ENCODE data around the gene DOC2B.
"Not testable (repeated sequence)": the region's sequence is repeated elsewhere in the genome, so short reads cannot be mapped to it uniquely, and the experiment has no call there.

DOC2B gene

DNA sequence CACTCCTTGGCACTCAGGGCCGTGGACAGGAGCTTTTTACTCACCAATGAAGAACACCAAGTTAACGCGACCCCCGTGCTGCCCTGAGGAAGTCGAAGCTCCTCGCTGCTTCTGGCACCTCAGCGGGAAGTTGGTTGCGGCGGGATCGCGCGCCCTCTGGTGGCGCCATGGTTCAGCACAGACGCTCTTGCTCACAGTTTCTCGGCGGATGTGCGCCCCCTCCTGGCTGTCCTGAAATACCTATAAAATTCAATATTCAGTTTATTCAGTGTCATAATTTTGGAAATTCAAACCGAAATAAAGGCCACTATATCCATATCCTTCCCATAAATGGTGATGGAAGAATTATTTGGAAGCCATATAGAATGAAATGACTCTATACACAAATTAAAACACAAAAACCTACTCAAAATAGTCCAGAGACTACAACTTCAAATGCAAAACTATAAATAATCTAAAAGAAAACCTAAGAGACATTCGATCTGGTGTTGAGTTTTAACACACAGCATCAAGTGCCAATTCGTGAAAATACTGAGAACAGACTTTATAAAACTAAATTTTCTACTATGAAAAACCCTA, 63.0 kb downstream of the DOC2B start:
- H4K91ac ChIP-seq (ENCODE audit: low read depth, low read length, poor library complexity); H2BK15ac ChIP-seq (ENCODE audit: low read length); H3K4ac ChIP-seq (ENCODE audit: low read length); H3K9ac ChIP-seq (ENCODE audit: low read depth, low read length, poor library complexity); H3K4me1 ChIP-seq (ENCODE audit: control insufficient read depth in 2 of 2, insufficient read depth in 1 of 2, low read depth in 1 of 2, low read length in 2 of 2); H2AK5ac ChIP-seq (ENCODE audit: low read depth, low read length); H2BK5ac ChIP-seq (ENCODE audit: low read length); H3K27ac ChIP-seq (replicated peaks; ENCODE audit: low read length); DNase-seq (ENCODE audit: low spot score); H3K18ac ChIP-seq (ENCODE audit: low read length); H2BK12ac ChIP-seq (ENCODE audit: low read length); H3K27me3 ChIP-seq (ENCODE audit: control insufficient read depth in 3 of 3, insufficient read depth in 3 of 3, low read depth in 1 of 3, low read length in 3 of 3); H4K8ac ChIP-seq (ENCODE audit: low read depth, low read length); H3K79me1 ChIP-seq (ENCODE audit: low read depth, low read length); H3K9me3 ChIP-seq (replicated peaks in 1 of 2; ENCODE audit: control insufficient read depth in 2 of 2, insufficient read depth in 1 of 2, low read depth in 1 of 2, low read length in 2 of 2); H2AFZ ChIP-seq (ENCODE audit: low read length); H2BK120ac ChIP-seq (ENCODE audit: low read depth, low read length); H3K23ac ChIP-seq (ENCODE audit: low read depth, low read length, poor library complexity); H3K36me3 ChIP-seq (replicated peaks in 1 of 2; ENCODE audit: control insufficient read depth in 2 of 2, insufficient read depth in 2 of 2, low read length in 2 of 2); H3K14ac ChIP-seq (ENCODE audit: low read length); H3K4me2 ChIP-seq (ENCODE audit: insufficient read depth, low read length, poor library complexity, severe bottlenecking); H3K4me3 ChIP-seq (ENCODE audit: low read length in 2 of 2): not testable (repeated sequence)
- no CpG with 5 or more reads among the region's 20 CpGs for WGBS, 2 donors (ENCODE audit: extremely low coverage in 2 of 2, insufficient read length in 2 of 2, insufficient replicate concordance in 1 of 2)

DNA sequence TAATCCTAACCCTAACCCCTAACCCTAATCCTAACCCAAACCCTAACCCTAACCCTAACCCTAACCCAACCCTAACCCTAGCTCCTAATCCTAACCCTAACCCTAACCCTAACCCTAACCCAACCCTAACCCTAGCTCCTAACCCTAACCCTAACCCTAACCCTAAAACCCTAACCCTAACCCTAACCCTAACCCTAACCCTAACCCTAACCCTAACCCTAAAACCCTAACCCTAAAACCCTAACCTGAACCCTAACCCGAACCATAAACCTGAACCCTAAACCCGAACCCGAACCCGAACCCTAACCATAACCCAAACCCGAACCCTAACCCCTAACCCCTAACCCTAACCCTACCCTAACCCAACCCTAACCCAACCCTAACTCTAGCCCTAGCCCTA, 68.3 kb downstream of the DOC2B start:
- not testable (repeated sequence) for H2BK120ac ChIP-seq (ENCODE audit: low read depth, low read length); H3K4me2 ChIP-seq (ENCODE audit: insufficient read depth, low read length, poor library complexity, severe bottlenecking); H3K4me3 ChIP-seq (ENCODE audit: low read length in 2 of 2); H4K8ac ChIP-seq (ENCODE audit: low read depth, low read length); H2AK5ac ChIP-seq (ENCODE audit: low read depth, low read length); H3K27ac ChIP-seq (replicated peaks; ENCODE audit: low read length); H3K23ac ChIP-seq (ENCODE audit: low read depth, low read length, poor library complexity); H3K9ac ChIP-seq (ENCODE audit: low read depth, low read length, poor library complexity); H2BK15ac ChIP-seq (ENCODE audit: low read length); H2AFZ ChIP-seq (ENCODE audit: low read length); H2BK12ac ChIP-seq (ENCODE audit: low read length); DNase-seq (ENCODE audit: low spot score); H3K4me1 ChIP-seq (ENCODE audit: control insufficient read depth in 2 of 2, insufficient read depth in 1 of 2, low read depth in 1 of 2, low read length in 2 of 2); H3K14ac ChIP-seq (ENCODE audit: low read length); H3K36me3 ChIP-seq (replicated peaks in 1 of 2; ENCODE audit: control insufficient read depth in 2 of 2, insufficient read depth in 2 of 2, low read length in 2 of 2); H3K9me3 ChIP-seq (replicated peaks in 1 of 2; ENCODE audit: control insufficient read depth in 2 of 2, insufficient read depth in 1 of 2, low read depth in 1 of 2, low read length in 2 of 2); H4K91ac ChIP-seq (ENCODE audit: low read depth, low read length, poor library complexity); H3K79me1 ChIP-seq (ENCODE audit: low read depth, low read length); H2BK5ac ChIP-seq (ENCODE audit: low read length); H3K27me3 ChIP-seq (ENCODE audit: control insufficient read depth in 3 of 3, insufficient read depth in 3 of 3, low read depth in 1 of 3, low read length in 3 of 3); H3K4ac ChIP-seq (ENCODE audit: low read length); H3K18ac ChIP-seq (ENCODE audit: low read length)
- no CpG with 5 or more reads among the region's 5 CpGs for WGBS, 2 donors (ENCODE audit: extremely low coverage in 2 of 2, insufficient read length in 2 of 2, insufficient replicate concordance in 1 of 2)

Data from neuronal stem cell (in vitro differentiated cells).